ENCODE results near the gene SMOC2.

The SMOC2 gene

DNA sequence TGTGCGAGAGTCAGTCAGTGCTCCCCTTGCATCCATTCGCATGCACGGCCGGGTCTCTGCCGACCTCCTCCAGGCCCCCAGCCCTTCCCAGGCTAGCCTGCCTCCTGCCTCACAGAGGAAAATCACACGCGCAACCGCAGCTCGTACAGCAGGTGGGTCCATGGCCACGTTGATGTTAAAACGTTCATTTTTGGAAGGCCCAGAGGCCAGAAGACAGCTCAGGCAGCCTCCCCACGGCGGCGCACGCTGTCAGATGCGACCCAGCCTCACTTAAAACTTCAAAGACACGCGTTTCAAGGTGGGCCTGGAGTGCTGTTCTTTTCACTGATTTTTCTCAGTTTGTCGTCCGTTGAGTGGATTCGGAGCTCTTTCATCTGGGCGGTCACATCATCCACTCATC is 276.5 kb downstream of the SMOC2 start:
- DNase-seq: no peak
